HG03571 (cell line): ENCODE measurements around the gene ATG101.

ENCODE experiments used
- ATAC-seq: cut with Tn5 transposase; IDR thresholded peaks from one replicate; pipeline ENCODE4 v1.9.1; 2021; ENCODE audit not compliant: unreplicated experiment

The ATG101 gene

DNA sequence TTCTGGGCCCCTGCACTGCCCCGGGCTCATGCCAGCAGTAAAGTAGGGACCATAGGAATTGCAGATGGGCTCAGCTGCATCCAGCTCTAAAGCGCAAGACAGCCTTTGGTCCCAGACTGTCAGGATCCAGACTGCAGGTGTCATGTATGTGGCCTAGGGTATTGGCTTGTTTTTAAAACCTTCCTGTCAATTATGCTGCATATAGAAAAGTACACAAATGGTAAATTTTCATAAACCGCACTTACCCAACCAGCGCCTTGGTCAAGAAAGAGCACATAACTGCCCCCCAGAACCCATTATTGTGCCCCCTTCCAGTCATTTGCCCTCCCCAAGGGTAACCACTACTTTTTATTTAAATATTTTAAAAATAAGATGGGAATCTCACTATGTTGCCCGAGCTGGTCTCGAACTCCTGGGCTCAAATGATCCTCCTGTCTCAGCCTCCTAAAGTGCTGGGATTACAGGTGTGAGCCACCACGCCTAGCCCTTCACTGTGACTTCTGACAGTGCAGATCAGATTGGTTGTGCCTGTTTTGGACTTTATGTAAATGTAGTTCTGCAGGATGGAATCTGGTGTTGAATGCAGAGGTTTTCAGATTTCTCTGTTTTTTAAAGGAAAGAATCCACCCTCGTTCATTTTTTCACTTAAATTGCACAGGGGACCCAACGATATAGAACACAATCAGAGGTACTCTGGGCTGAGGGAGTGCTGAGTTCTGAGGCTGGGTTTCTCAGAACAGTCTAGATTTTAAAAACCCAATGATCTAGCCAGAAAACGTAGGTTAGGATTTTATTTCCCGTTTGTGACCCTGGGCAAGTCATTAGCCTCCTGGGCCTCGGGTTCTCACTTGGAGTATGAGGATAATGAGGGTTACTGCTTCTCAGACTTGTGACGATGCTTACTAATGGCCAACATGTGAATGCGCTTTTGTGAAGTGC is 11.9 kb upstream of the ATG101 start:
- ATAC-seq: no peak

DNA sequence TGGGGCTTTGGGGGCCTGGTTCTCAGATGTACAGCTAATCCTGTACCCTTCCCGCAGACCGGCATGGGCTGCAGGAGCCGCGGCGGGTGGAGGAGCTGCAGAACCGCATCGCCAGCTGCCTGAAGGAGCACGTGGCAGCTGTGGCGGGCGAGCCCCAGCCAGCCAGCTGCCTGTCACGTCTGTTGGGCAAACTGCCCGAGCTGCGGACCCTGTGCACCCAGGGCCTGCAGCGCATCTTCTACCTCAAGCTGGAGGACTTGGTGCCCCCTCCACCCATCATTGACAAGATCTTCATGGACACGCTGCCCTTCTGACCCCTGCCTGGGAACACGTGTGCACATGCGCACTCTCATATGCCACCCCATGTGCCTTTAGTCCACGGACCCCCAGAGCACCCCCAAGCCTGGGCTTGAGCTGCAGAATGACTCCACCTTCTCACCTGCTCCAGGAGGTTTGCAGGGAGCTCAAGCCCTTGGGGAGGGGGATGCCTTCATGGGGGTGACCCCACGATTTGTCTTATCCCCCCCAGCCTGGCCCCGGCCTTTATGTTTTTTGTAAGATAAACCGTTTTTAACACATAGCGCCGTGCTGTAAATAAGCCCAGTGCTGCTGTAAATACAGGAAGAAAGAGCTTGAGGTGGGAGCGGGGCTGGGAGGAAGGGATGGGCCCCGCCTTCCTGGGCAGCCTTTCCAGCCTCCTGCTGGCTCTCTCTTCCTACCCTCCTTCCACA is 11.0 kb upstream of the ATG101 start:
- no peak for ATAC-seq

DNA sequence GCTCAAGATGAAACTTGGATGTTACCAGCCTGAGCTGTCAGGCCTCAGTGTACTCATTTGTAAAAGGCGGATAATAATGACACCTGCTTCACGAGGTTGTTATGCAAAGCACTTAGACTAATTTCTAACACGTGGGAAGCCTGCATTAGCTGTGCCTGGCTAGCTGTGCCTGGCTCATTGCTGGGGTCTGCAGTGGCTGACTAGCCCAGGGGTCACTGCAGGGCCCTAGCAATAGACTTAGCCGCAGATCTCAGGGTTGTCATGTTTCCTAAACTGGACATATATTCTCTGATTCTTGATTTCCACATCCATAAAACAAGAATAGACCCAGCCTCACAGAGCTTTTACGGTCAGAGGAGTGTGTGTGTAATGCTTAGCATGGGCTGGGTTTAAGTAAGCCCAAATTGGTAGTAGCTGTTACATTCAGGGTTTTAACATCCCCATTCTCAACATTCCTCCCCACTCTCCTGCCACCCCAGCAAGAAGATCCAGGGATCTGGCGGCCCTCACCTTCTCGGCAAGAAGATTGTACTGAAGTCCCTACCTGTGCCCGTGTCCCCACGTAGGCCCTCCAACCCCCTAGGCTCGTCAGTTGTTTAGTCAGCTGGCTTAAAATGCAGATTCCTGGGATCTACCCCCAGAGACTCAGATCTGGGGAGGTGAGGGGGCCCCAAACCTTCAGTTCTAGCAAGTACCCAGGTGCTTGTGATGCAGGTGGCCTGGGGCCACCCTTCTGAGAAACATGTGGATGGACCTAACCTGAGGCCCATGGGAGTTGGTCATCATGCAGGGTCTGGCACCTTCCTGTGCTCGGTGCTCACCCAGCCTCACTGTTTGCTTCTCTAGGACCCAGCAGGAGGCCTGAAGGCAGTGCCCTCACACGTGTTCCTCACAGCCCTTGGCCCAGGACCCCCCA is 9.9 kb upstream of the ATG101 start:
- ATAC-seq: no peak

DNA sequence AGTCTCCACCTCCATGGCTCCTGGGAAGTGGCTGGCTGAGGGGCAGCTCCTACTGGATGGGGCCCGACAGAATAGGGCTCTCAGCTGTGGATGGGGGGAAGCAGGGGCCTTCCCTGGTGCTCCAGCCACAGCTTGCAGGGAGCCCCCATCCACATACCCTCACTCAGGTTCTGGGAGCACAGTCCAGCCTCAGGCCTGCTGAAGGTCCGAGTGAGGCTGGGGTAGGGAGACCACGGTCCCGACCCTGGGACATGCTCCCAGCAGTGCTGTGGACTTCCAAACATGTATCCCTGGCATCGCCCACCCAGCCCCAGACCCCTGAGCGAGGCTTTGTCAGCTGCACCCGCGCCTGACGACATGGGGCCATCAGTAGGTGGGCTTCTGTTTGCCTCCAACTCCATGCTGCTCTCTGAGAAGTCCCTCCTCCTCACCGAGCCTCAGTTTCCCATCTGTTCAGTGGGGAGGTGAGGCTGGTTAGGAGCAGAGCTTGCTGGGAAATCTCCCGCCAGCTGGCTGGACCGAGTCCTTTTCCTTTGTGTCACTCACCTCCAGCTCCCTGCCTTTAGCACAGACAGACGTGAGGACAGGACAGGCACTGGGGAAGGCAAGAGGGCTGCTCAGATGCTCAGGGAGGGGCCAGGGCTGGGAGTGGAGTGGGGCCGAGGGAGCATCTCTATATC is 9.1 kb upstream of the ATG101 start:
- no peak for ATAC-seq

DNA sequence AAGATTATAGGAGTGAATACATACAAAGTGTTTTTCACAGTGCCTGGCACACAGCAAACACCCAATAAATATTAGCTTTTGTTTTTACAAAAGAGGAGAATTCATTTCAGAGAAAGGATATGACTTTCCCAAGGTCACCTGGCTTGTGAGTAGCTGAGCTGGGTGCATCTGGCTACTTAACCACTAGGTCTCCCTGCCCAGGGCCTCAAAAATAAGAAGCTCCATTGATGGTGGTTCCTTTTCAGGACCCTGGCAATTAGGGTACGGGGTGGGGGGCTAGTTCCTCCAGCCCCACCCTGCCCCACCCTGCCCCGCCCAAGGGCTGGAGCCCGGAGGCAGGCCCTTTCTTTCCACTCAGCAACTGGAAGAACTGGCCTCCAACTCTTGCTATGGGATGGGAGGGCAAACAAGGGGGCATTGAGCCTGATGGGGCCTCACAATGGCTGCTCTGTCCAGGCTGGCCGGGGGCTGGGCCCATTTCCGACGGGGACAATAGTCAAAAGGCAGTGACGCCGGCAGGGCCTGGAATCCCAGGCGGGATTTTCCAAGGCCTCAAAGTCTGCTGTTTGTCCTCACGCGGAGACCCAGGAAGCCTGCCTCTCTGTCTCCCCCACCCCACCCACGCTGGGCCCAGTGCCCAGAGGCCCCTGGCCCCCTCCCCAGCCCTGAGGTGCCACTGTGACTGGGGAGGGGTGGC is 8.2 kb upstream of the ATG101 start:
- no peak for ATAC-seq

DNA sequence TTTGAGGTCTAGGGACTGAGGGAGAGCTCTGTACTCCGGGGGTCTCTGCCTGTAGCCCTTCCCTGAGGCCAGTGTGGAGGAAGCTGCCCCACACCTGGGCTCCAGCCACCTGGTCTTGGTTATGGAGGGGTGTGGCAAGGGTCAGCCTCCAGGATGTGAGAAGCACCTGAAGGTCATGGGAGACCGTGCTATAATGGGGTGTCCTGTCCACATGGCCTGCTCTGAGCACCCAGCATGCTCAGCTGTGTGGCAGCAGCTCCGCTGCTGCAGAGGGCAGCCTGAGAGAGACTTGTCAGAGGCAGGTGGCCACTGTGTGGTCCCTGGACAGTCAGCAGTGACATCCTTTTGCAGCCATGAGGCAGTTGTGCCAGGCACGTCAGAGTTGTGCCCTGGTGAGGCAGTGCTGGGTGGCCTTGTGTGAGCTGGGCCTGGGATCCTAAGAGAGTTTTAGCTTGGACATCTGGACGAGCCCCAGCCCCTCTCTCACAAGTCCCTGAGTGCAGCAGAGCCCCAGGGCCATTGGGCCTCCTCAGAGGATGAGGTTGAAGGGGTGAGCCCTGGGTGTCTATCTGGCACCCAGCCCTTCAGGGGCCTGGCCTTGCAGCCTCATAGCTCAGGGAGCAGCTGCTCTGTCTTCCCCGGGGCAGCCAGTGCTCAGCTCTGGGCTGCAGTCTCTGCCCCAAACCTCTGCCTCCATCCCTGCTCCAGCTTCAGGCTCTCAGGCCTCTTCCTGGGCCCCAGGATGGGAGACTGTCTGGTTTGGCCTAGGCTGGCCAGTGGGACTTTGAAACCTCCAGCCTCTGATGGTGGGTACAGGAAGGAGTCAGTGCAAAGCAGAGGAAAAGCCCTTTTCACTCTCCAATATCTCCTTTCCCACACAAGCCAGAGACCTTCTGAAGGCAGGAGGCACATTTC is 7.4 kb upstream of the ATG101 start:
- ATAC-seq: no peak

DNA sequence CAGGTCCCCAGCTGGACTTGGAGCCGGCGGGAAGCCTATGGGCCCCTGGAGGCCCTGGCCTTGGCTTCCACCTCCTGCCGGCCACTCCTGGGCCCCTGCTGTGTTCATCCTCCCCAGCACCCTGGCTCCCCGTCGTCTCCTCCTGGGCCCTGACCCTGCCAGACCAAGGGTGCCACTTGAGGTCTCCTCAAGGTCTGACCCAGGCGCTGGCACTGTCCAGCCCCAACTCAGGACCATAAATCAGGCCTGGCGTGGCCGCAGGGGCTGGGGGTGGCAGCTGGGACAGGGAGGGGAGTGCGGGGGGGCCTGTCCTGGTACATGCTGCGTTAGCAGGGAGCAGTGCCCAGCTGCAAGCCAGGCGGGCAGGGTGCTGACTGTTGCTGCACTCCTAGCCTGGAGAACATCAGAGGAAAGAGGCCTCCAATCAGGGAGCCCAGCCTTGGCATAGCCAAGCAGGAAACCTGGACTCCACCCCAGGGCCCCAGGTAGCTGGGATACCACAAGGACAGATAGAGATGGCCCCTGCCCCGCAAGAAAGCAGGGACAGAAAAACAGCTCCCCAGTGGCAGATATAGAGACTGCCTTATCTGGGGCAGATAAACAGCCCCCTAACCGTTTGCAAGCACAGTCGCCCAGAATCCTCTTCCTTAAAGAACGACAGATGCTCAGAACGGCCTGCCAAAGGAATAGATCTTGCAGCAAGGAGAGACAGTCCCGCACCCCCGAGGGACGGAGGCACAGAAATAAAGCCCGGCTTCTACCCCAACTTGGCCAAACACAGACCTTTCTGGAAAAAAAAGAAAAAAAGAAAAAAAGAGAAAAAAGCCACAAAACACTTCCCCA is 6.5 kb upstream of the ATG101 start:
- no peak for ATAC-seq

DNA sequence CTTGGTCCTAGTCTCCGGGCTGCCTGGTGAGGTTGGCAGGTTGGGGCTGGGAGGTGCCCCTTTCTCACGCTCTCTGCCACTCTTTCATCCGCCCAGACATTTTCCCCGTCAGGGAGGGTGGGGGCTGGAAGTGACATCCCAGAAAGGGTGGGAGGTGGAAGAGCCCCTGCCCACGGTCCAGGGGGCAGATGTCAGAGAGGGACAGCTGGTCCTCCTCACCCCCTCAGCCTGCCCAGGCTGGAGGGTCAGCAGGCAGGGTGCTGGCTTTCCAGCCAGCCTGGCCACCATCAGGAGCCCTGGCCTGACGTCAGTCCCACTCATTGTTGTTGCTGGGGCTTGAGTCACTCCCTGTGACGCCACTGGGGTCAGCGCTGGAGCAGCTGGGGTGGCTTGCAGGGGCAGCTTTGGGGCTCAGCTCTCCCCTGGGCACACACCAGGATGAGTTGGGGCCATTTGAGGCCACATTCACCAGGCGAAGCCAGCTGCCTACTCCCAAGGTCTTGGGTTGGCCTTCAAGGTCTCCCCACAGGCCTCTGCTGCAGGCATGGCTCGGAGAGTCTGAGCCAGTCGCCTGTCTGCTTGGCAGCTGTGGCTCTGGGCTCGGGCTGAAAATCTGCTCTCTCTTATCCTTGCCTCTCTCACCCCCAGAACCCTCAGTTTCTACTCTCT is 5.7 kb upstream of the ATG101 start:
- ATAC-seq: no peak

DNA sequence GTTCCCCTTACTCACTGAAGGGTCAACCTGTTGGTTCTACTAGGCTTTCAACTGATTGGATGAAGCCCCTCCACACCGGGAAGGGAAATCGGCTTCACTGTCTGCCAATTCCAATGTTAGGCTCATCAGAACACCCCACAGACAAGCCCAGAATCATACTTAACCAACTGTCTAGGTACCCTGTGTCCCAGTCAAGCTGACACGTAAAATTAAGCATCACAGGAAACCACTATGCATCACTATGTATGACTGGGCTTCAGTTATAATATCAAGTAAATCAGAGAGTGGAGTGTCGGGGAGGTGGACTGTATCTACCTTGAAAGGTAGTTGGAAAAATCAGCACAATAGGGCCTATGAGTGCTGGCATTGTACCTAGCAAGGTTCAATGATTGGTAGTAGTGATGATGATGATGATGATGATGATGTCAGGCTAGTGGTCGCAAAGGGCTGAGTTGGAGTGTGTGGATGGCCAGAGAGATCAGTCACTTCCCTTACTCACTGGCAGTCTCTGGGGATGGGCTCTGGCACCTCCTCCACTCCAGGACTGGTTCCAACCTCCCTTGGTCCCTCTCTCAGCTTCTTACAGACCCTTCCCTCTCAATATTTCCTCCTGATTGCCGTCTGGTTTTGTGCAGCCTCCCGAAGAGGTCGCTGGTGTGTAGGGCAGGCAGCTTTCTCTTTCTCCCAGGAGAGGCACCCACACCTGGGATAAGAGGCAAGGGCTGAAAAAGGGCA is 3.3 kb upstream of the ATG101 start:
- no peak for ATAC-seq

DNA sequence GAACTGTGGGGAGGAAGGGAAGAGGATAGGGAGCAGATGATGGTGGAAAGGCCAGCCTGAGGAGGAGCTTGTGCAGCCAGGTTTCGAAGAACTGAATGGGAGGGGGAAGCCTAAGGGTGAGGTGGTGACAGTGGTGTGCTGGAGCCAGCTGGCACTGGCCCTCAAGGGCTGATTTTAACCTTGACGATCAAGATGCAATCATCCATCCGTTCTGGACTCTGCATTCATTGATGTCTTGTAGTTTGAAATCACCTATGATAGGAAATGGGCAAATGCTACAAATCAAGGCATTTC is 2.8 kb upstream of the ATG101 start:
- no peak for ATAC-seq

DNA sequence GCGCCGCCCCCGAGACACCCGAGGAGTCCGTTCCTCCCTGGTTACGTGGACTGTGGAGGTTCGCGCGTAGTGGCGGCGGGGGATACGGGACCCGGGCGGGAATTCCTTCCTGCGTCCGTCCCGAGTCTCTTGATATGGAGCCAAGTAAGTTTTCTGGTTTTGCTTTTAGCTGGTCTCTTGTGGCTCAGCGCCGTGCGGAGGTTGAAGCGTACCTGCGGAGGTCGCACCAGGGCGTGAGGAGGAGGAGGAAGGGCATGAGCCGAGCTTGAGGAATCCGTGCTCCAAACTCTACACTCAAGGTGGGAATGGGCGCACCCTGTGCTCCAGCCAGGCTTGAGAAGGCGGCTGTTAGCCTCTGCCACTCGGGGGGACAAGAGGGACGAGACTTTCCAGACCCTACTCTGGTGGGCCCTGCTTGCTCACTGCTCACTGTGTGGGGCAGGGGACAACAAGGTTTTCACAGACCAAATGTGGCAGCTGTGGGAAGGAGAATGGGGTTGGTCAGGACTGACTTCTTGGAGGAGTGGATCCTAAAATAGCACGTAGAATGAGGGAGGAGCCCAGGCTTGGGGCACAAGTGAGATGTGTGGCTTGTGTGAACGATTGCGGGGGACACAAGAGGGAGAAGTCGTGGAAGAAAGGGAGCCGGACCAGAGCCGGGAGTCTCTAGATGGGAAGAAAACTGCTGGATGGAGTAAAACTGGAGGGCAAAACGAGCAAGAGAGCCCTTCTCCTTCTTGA is 577 bp downstream of the ATG101 start:
- peak; percentile 6 for ATAC-seq

DNA sequence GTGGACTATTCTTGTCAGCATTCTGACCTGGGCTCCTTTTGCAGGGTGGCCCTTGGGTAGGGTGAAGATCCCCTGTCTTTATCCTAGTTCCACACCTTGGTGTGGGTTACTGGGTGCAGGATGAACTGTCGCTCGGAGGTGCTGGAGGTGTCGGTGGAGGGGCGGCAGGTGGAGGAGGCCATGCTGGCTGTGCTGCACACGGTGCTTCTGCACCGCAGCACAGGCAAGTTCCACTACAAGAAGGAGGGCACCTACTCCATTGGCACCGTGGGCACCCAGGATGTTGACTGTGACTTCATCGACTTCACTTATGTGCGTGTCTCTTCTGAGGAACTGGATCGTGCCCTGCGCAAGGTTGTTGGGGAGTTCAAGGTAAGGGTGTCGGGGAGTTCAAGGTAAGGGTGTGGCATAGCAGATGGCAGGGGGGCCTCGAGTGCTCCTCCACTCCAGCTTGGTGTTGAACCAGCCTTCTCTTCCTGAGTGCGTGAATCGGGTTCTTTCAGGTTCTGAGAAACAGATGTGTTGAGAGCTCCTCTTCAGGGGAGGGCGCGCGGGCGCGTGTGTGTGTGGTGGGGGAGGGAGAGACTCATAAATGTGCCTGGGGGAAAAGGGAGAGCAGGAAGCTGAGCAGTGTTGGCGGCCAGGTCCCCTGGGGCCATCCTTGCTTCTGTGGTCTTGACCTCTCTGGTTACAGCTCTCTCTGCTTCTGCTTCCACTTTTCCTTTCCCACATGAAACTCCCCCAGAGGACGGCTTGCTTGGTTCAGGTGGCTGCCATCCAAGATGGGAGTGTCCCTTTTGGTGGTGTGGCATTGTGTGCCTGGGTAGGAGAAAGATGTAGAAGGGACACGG is 4.0 kb downstream of the ATG101 start:
- no peak for ATAC-seq

DNA sequence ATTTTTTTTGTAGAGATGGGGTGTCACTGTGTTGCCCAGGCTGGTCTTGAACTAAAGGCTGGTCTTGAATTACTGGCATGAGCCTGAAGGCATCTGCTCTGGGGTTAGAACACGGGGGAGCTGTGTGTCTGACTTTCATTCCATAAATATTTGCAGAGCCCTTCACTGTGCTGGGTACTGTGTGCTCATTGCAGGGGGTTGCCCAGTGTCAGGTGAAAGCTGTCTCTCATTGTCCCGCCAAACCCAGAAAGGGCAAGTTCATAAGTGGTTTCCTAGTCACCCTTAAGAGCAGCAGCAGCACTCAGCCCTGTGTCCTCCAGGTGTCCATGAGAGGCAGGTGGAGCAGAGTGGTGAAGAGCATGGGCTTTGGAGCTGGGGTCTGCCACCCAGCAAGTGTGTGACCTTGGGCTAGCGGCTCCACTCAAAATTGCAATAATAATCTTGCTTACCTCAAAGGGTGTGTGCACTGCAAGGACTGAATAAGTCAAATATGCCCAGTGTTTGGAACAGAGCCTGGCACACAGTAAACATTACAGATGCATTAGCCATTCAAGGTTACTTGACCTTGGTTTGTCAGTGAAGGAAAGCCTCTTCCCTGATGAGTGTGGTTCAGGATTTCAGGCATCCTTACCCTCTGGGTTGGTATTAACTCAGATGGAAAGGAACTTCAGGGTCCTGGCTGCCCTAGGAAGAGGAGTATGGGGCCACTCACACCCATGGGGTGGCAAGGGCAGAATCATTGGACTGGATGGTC is 5.4 kb downstream of the ATG101 start:
- ATAC-seq: no peak

DNA sequence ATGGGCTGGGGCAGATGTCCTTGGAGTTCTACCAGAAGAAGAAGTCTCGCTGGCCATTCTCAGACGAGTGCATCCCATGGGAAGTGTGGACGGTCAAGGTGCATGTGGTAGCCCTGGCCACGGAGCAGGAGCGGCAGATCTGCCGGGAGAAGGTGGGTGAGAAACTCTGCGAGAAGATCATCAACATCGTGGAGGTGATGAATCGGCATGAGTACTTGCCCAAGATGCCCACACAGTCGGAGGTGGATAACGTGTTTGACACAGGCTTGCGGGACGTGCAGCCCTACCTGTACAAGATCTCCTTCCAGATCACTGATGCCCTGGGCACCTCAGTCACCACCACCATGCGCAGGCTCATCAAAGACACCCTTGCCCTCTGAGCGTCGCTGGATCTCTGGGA is 7.0 kb downstream of the ATG101 start:
- ATAC-seq: no peak

DNA sequence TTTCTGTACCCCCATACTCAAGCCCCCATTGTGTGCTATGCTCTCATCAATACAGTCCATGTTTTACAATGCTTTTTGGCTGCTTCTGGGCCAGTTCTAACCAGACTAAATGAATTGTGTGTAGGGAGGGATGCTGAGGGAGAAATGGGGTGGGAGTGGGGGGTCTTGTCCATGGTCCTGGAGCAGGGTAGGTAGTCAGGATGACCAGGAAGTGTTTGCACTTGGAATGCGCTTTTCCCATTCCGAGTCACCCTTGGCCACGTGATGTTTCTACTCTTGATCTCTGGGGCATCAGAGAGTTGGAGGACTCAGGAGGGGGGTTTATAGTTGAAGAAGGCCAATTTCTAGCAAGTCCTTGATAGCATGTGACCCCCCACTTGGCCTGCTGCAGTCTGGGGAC is 8.5 kb downstream of the ATG101 start:
- ATAC-seq: no peak
